Myocyte (in vitro differentiated cells): Measurements from ENCODE around the gene VAMP1. TPM values are rescaled to one million over a fixed set of nuclear protein-coding genes. Genes with fewer than 3 reads are reported as not detected.
A peak's percentile ranks its signal among the peaks of the same experiment; 100 is the strongest.
"Not testable (repeated sequence)": the region's sequence is repeated elsewhere in the genome, so short reads cannot be mapped to it uniquely, and the experiment has no call there.

Experiments used
- DNase-seq: peaks from one replicate; pipeline ENCODE4 v3.0.0-alpha.2; 2012; ENCODE audit warnings: low read depth
- polyA plus RNA-seq: library from polyadenylated mRNA; unstranded; fragments of >200 nt; gene quantifications from one replicate; pipeline ENCODE4 v1.2.1, GENCODE V29; 2012; ENCODE audit warnings: missing spikeins
- total RNA-seq: library from RNA; depleted of rRNA; stranded (reverse); fragments of >200 nt; gene quantifications from 2 replicates; pipeline ENCODE4 v1.2.3, GENCODE V29; 2014

VAMP1 gene, protein sequence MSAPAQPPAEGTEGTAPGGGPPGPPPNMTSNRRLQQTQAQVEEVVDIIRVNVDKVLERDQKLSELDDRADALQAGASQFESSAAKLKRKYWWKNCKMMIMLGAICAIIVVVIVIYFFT
- total RNA-seq, result 19.2 and 23.7 TPM in 2 replicates
- 38.2 TPM for polyA plus RNA-seq

DNA sequence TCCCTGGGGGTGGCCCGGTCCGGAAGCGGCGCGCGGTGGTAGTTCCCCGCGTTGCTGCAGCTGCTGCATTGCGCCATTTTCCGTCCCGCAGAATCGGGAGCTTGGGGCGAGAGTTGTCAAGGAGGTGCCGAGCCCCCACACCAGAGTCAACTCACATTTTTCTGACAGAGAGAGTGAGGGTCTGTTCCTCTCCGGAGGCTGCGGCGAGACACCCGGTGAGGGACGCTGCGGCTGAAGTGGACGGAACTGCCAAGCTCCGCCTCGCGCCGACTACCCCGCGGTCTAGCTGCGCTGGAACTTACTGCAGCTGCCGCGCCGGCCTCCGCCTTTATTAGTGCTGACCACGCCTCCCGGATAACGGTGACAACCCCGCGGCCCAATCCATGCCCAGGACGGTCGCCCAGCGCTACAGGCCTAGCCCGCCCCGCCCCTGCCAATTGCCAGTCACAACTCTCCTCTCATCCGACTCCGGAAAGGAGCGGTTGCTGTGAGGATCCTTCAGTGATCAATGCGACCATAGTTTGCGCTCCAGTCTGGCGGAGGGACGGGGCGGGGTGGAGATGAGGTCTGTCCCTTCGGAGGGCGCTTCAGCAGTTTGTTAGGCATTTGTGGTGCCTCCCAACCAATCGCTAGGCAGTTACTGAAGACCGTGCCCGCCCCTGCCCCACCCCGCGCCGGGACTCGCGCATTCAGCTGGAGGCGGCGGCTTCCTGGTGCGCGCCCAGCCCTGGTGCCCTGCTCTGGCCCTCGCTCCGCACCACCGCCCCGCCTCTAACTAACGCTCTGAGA, at the start of gene VAMP1:
Gene VAMP1 (minus strand): TSS at position 303 of the 789 bp plus-strand sequence. CDS start 146 bp downstream, at position 157.
- peak; percentile 97 for DNase-seq

DNA sequence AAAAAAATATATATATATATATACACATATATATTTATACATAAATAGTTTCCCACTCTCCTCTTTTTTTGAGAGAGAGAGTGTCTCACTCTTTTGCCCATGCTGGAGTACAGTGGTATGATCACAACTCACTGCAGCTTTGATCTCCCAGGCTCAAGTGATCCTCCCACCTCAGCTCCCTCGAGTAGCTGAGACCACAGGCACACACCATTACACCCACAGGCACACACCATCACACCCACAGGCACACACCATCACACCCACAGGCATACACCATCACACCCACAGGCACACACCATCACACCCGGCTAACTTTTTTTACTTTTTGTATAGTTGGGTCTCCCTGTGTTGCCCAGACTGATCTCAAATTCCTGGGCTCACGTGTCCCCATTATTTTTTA, 49.7 kb upstream of the VAMP1 start:
- DNase-seq, result no peak

DNA sequence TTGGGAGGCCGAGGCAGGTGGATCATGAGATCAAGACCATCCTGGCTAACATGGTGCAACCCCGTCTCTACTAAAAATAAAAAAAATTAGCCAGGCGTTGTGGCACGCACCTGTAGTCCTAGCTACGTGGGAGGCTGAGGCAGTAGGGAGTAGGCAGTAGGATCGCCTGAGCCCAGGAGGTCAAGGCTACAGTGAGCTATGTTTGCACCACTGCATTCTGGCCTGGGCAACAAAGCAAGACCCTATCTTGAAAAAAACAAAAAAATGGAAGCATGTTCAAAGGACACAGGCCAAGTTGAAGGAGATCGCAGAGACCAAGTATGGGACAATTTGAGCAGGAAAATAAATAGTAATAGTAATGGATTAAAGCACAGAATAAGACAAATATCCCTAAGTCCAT, 37.6 kb upstream of the VAMP1 start:
- no peak for DNase-seq

DNA sequence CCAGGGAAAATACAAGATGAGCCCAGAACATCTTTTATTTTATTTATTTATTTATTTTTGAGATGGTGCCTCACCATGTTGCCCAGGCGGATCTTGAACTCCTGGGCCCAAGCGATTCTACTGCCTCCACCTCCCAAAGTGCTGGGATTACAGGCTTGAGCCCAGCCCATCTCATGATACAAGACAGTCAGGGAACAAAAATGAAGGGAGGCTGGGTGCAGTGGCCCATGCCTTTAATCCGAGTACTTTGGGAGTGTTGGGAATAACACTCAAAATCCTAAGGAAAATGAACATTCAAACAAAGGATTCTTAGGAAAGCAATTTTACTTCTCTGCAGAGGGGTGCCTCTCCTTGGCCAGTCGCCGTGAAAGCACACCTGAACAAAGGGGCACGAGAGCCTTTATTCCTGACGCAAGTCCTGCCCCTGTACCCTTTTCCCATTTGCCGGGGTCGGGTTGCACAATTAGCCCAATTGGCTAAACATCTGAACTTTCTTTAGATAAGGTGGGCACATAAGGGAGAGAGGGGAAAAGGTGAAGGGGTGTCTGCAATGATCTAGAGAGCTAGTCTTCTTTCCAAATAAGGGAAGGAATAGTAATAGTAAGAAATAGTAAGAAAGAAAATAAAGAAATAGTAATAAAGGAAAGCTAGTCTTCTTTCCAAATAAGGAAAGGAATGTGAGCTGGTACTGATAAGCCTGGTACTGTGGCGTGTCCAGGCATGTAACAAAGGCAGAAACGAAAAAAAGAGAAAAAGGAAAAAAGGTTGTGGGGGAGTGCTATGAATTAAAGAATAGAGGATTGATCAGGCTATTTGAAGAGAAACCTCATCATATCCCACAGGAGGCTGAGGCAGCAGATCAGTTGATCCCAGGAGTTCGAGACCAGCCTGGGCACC, 36.9 kb upstream of the VAMP1 start:
- peak; percentile 5 for DNase-seq

- no peak for DNase-seq
Measured at GRCh38 chr12:6500466-6500865, 30.0 kb upstream of the VAMP1 start.

GRCh38 chr12:6497291-6497690, 26.8 kb upstream of the VAMP1 start:
- DNase-seq, result not testable (repeated sequence)

- no peak for DNase-seq
Measured at GRCh38 chr12:6494968-6495367, 24.5 kb upstream of the VAMP1 start.

DNA sequence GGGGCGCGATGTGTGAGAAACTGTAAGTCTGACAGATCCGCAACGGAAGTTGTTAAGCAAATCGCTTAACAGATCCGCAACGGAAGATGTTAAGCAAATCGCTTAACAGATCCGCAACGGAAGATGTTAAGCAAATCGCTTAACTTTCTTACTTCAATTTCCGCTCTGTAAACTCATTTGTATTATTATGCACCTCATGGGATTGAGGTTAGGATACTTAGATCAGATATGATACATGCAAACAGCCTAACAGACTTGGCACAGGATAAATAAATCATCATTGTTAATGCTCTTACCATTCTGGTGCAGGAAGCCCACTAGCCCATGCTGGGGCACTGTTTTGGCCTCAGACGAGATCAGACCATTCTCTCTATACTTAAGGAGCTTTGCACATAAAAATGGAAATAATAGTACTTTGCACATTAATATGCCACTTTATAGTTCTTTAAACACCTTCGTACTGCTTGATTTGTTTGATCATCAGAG, 23.8 kb upstream of the VAMP1 start:
- no peak for DNase-seq

- peak; percentile 97 for DNase-seq
Measured at GRCh38 chr12:6493497-6494257, 23.2 kb upstream of the VAMP1 start, which contains the start of gene NCAPD2. Gene NCAPD2 (plus strand): TSS chr12:6494102. CDS start chr12:6495099, 997 bp downstream.

- peak; percentile 96 for DNase-seq
Measured at GRCh38 chr12:6492838-6493496, 22.5 kb upstream of the VAMP1 start, which contains the start of gene MRPL51. Gene MRPL51 (minus strand): TSS chr12:6493262. CDS start chr12:6493136, 126 bp downstream.

DNA sequence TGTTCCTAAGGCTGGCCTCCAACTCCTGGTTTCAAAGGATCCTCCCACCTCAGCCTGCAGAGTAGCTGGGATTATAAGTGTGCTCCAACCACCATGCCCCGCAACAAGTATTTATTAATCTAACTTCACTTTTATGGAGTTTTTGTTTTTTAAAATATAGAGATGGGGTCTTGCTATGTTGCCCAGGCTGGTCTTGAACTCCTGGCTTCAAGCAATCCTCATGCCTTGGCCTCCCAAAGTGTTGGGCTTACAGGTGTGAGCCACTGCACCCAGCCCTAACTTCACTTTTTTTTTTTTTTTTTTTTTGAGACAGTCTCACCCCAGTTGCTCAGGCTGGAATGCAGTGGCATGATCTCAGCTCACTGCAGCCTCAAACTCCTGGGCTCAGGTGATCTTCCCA, 20.2 kb upstream of the VAMP1 start:
- not testable (repeated sequence) for DNase-seq

DNA sequence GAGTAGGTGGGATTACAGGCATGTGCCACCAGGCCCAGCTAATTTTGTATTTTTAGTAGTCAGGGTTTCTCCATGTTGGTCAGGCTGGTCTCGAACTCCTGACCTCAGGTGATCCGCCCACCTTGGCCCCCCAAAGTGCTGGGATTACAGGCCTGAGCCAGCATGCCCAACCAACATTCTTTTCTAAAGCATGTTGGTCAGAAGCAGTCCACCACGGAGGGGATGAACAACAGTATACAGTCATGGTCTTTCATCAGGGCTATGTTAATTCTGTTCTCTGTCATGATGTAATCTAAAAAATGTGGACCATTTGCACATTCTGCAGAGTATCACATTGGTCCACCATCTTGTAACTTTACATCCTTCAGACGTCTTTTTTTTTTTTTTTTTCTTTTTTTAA, 19.0 kb upstream of the VAMP1 start:
- no peak for DNase-seq

DNA sequence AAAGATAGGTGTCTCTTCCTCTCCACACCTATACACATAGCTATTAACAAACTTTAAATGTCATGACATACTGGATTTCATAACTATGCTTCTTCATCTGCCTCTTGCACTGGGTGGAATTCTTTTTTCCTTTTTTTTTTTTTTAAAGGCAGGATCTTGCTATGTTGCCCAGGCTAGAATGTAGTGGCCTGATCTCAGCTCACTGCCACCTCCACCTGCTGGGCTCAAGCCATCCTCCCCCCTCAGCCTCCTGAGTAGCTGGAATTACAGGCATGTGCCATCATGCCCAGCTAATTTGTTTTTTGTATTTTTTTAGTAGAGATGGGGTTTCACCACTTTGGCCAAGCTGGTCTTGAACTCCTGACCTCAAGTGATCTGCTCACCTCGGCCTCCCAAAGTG, 17.8 kb upstream of the VAMP1 start:
- no peak for DNase-seq

GRCh38 chr12:6478416-6478815, 7.9 kb upstream of the VAMP1 start:
- no peak for DNase-seq

GRCh38 chr12:6477601-6478377, 7.3 kb upstream of the VAMP1 start:
- not testable (repeated sequence) for DNase-seq

- DNase-seq, result peak; percentile 73
Measured at GRCh38 chr12:6476489-6476888, 6.0 kb upstream of the VAMP1 start.

- DNase-seq, result not testable (repeated sequence)
Measured at GRCh38 chr12:6475233-6475975, 4.9 kb upstream of the VAMP1 start.

DNA sequence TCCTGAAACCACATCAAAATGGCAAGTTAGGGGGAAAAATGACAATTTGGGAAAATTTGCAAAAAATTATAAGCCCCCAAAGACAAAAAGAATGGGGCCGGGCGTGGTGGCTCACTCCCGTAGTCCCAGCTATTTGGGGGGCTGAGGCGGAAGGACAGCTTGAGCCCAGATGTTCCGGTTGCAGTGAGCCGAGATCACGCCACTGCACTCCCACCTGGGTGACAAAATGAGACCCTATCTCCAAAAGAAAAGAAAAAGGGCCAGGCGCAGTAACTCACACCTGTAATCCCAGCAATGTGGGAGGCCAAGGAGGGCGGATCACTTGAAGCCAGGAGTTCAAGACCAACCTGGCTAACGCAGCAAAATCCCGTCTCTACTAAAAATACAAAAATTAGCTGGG, 2.0 kb upstream of the VAMP1 start:
- DNase-seq, result no peak

GRCh38 chr12:6471989-6472360, 1.5 kb upstream of the VAMP1 start:
- DNase-seq, result no peak
